HepG2 (cell line): ENCODE results near the gene MIR17HG. TPM values are rescaled to one million over a fixed set of nuclear protein-coding genes. Genes with fewer than 3 reads are reported as not detected.

ENCODE experiments used
- ATF1 ChIP-seq: IDR thresholded peaks from 2 replicates; pipeline ENCODE4 v1.6.1; 2016; ENCODE audit warnings: mild to moderate bottlenecking, control low read depth
- ATM ChIP-seq: fragments of 450-650 bp; IDR thresholded peaks from 2 replicates; pipeline ENCODE4 v1.7.1; 2017; ENCODE audit warnings: mild to moderate bottlenecking, borderline replicate concordance
- CBFB ChIP-seq: sonication (generic); formaldehyde crosslinking; IDR thresholded peaks from 2 replicates; pipeline ENCODE4 v1.4.0; 2020; ENCODE audit warnings: missing genetic modification reagents
- CENPBD1 ChIP-seq: sonication (generic); formaldehyde crosslinking; IDR thresholded peaks from 2 replicates; pipeline ENCODE4 v1.8.0; 2022; ENCODE audit warnings: missing genetic modification reagents, low read depth, mild to moderate bottlenecking, borderline replicate concordance
- EHMT2 ChIP-seq: fragments of 200-600 bp; sonication (generic); IDR thresholded peaks from 2 replicates; pipeline ENCODE4 v1.7.0; 2017; ENCODE audit warnings: antibody characterized with exemption, low read depth, low read length, borderline replicate concordance
- ETV5 ChIP-seq: IDR thresholded peaks from 2 replicates; pipeline ENCODE4 v1.6.1; 2018; ENCODE audit warnings: missing biosample characterization, missing genetic modification reagents, inconsistent platforms, borderline replicate concordance
- GFI1 ChIP-seq: sonication (generic); formaldehyde crosslinking; IDR thresholded peaks from 2 replicates; pipeline ENCODE4 v1.5.0; 2020; ENCODE audit warnings: missing genetic modification reagents, mild to moderate bottlenecking, borderline replicate concordance
- HNF4A ChIP-seq: sonication (generic); formaldehyde crosslinking; IDR thresholded peaks from 2 replicates; pipeline ENCODE4 v1.4.0; 2020; ENCODE audit warnings: missing genetic modification reagents
- MEF2D ChIP-seq: sonication (generic); formaldehyde crosslinking; IDR thresholded peaks from 2 replicates; pipeline ENCODE4 v1.5.1; 2020; ENCODE audit warnings: mild to moderate bottlenecking, missing genetic modification reagents
- MTF2 ChIP-seq: sonication (generic); formaldehyde crosslinking; IDR thresholded peaks from 2 replicates; pipeline ENCODE4 v1.5.0; 2020; ENCODE audit warnings: missing genetic modification reagents, borderline replicate concordance
- MXI1 ChIP-seq: IDR thresholded peaks from 3 replicates; pipeline ENCODE4 v1.6.1; 2012; ENCODE audit warnings: low read depth, low read length, inconsistent platforms, borderline replicate concordance
- NFAT5 ChIP-seq: sonication (generic); formaldehyde crosslinking; IDR thresholded peaks from 2 replicates; pipeline ENCODE4 v1.4.0; 2020; ENCODE audit warnings: missing genetic modification reagents
- RARG ChIP-seq: sonication (generic); formaldehyde crosslinking; IDR thresholded peaks from 2 replicates; pipeline ENCODE4 v1.4.0; 2020; ENCODE audit warnings: low read depth, mild to moderate bottlenecking, missing genetic modification reagents
- SOX6 ChIP-seq, 2 experiments: fragments of 450-650 bp in 1 of 2; sonication (generic) in 1 of 2; formaldehyde crosslinking in 1 of 2; IDR thresholded peaks; 2 replicates each; pipeline versions ENCODE4 v1.4.0 to v1.6.1; 2017 to 2020; ENCODE audit warnings: antibody characterized with exemption in 1 of 2, mild to moderate bottlenecking in 1 of 2, missing genetic modification reagents in 1 of 2
- SYNCRIP ChIP-seq: fragments of 200-400 bp; formaldehyde crosslinking; IDR thresholded peaks from 2 replicates; pipeline ENCODE4 v1.6.1; 2018; ENCODE audit warnings: mild to moderate bottlenecking, low read depth, low read length; ENCODE audit not compliant: insufficient read depth
- ZNF263 ChIP-seq: sonication (generic); formaldehyde crosslinking; IDR thresholded peaks from 2 replicates; pipeline ENCODE4 v1.4.0; 2020; ENCODE audit warnings: missing genetic modification reagents
- ZNF354B ChIP-seq: sonication (generic); formaldehyde crosslinking; IDR thresholded peaks from 2 replicates; pipeline ENCODE4 v1.8.0; 2022; ENCODE audit warnings: mild to moderate bottlenecking, missing genetic modification reagents
- ZNF629 ChIP-seq: sonication (generic); formaldehyde crosslinking; conservative IDR thresholded peaks from 2 replicates; pipeline ENCODE4 v1.5.0; 2020; ENCODE audit warnings: missing genetic modification reagents
- ZNF678 ChIP-seq: sonication (generic); formaldehyde crosslinking; IDR thresholded peaks from 2 replicates; pipeline ENCODE4 v1.4.0; 2020; ENCODE audit warnings: mild to moderate bottlenecking, missing genetic modification reagents
- ZNF747 ChIP-seq: sonication (generic); formaldehyde crosslinking; IDR thresholded peaks from 2 replicates; pipeline ENCODE4 v1.8.1; 2023; ENCODE audit warnings: missing genetic modification reagents, mild to moderate bottlenecking, borderline replicate concordance
- polyA plus RNA-seq, 8 experiments: library from polyadenylated mRNA; depleted of rRNA in 3 of 8; stranded (reverse) in 7 of 8; unstranded in 1 of 8; fragments of >200 nt; fragmentation: Illumina TruSeq in 4 of 8; extraction: Trizol in 4 of 8; gene quantifications; 2 replicates each; pipeline versions ENCODE4 v1.2.1 to v1.2.3, GENCODE V29; 2011 to 2016; ENCODE audit warnings: low read depth in 4 of 8, missing spikeins in 1 of 8, mixed read lengths in 1 of 8; ENCODE audit not compliant: insufficient read depth in 1 of 8
- total RNA-seq, 5 experiments: library from RNA; depleted of rRNA; stranded (reverse); fragments of >200 nt; fragmentation: Illumina TruSeq; extraction: Trizol; gene quantifications; 2 replicates each; pipeline ENCODE4 v1.2.3, GENCODE V29; 2016; ENCODE audit warnings: low read depth in 1 of 5
- TF ChIP-seq, protein P1 (sequence below): sonication (generic); formaldehyde crosslinking; IDR thresholded peaks from 2 replicates; pipeline ENCODE4 v1.5.0; 2020; ENCODE audit warnings: mild to moderate bottlenecking, missing genetic modification reagents
- TF ChIP-seq, protein P2 (sequence below): sonication (generic); formaldehyde crosslinking; IDR thresholded peaks from 2 replicates; pipeline ENCODE4 v1.9.0; 2022; ENCODE audit warnings: missing genetic modification reagents, mild to moderate bottlenecking, borderline replicate concordance

MIR17HG gene
- total and polyA plus RNA-seq, 2 of the 13 experiments (the other 11 are each of a cell fraction or from before 2014, with no cell fraction given) = 2.5 to 12.3 TPM

- TF ChIP-seq, protein P1, sequence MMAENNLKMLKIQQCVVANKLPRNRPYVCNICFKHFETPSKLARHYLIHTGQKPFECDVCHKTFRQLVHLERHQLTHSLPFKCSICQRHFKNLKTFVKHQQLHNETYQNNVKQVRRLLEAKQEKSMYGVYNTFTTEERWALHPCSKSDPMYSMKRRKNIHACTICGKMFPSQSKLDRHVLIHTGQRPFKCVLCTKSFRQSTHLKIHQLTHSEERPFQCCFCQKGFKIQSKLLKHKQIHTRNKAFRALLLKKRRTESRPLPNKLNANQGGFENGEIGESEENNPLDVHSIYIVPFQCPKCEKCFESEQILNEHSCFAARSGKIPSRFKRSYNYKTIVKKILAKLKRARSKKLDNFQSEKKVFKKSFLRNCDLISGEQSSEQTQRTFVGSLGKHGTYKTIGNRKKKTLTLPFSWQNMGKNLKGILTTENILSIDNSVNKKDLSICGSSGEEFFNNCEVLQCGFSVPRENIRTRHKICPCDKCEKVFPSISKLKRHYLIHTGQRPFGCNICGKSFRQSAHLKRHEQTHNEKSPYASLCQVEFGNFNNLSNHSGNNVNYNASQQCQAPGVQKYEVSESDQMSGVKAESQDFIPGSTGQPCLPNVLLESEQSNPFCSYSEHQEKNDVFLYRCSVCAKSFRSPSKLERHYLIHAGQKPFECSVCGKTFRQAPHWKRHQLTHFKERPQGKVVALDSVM (CRISPR knock-in tag) = no peak
- TF ChIP-seq ZNF263 (no peak), GFI1 (CRISPR knock-in tag) (no peak), NFAT5 (CRISPR knock-in tag) (no peak), HNF4A (CRISPR knock-in tag) (peak; percentile 66), CBFB (CRISPR knock-in tag) (no peak), MXI1 (no peak), ZNF629 (CRISPR knock-in tag) (no peak), ZNF354B (CRISPR knock-in tag) (no peak), ETV5 (CRISPR knock-in tag) (no peak), ATF1 (peak; percentile 3; the same call in 1 of the 2 replicates), SOX6 (IDR thresholded peaks at IDR 0.05) (no peak), SOX6 (CRISPR knock-in tag; IDR thresholded peaks at IDR 0.05) (peak; percentile 97), SYNCRIP (no peak), ZNF747 (CRISPR knock-in tag) (no peak), MTF2 (CRISPR knock-in tag) (no peak), ZNF678 (no peak), MEF2D (CRISPR knock-in tag) (0 out of 2 replicates have a peak, but pooled peaks have one; percentile 42), ATM (no peak), EHMT2 (no peak), RARG (CRISPR knock-in tag) (no peak), CENPBD1 (CRISPR knock-in tag) (no peak)
- TF ChIP-seq, protein P2, sequence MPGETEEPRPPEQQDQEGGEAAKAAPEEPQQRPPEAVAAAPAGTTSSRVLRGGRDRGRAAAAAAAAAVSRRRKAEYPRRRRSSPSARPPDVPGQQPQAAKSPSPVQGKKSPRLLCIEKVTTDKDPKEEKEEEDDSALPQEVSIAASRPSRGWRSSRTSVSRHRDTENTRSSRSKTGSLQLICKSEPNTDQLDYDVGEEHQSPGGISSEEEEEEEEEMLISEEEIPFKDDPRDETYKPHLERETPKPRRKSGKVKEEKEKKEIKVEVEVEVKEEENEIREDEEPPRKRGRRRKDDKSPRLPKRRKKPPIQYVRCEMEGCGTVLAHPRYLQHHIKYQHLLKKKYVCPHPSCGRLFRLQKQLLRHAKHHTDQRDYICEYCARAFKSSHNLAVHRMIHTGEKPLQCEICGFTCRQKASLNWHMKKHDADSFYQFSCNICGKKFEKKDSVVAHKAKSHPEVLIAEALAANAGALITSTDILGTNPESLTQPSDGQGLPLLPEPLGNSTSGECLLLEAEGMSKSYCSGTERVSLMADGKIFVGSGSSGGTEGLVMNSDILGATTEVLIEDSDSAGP = no peak
Observed at GRCh38 chr13:91361755-91362271, 14.3 kb downstream of the MIR17HG start (continued).
